PC-3 (cell line): Measurements from ENCODE around the gene ACR.
"Not testable (repeated sequence)": the region's sequence is repeated elsewhere in the genome, so short reads cannot be mapped to it uniquely, and the experiment has no call there.

Source experiments
- EZH2 ChIP-seq: fragments of 300-600 bp; sonication (generic); IDR thresholded peaks from one replicate; pipeline ENCODE4 v1.6.1; 2017; ENCODE audit warnings: antibody characterized with exemption, mild to moderate bottlenecking, low read length; ENCODE audit not compliant: unreplicated experiment
- EZH2phosphoT487 ChIP-seq: fragments of 300-600 bp; sonication (generic); IDR thresholded peaks from 2 replicates; pipeline ENCODE4 v1.6.1; 2018; ENCODE audit warnings: mild to moderate bottlenecking, antibody characterized with exemption, low read length, borderline replicate concordance
- TF ChIP-seq, protein P1 (sequence below): fragments of 300-600 bp; sonication (generic); conservative IDR thresholded peaks from 2 replicates; pipeline ENCODE4 v1.5.1; 2017; ENCODE audit warnings: antibody characterized with exemption, low read depth, mild to moderate bottlenecking, low read length

DNA sequence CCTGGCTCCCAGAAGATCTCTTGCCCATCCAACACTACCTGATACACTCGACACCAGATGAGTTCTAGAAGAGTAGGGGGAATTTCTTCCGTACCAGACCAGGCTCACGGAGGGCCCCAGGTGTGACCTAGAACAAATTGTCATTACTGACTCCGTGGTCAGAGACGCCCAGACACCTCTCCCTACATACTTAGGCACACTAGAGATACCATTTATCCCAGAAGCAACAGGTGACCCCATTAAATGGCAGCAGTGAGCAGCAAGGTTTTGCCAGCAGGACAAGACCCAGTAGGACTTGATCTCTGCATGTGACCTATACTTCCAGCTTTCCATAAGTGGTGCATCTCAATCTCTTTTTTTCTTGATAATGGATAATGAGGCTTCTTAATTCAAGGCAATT, 2.7 kb downstream of the ACR start:
- TF ChIP-seq, protein P1, sequence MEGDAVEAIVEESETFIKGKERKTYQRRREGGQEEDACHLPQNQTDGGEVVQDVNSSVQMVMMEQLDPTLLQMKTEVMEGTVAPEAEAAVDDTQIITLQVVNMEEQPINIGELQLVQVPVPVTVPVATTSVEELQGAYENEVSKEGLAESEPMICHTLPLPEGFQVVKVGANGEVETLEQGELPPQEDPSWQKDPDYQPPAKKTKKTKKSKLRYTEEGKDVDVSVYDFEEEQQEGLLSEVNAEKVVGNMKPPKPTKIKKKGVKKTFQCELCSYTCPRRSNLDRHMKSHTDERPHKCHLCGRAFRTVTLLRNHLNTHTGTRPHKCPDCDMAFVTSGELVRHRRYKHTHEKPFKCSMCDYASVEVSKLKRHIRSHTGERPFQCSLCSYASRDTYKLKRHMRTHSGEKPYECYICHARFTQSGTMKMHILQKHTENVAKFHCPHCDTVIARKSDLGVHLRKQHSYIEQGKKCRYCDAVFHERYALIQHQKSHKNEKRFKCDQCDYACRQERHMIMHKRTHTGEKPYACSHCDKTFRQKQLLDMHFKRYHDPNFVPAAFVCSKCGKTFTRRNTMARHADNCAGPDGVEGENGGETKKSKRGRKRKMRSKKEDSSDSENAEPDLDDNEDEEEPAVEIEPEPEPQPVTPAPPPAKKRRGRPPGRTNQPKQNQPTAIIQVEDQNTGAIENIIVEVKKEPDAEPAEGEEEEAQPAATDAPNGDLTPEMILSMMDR, result not testable (repeated sequence)
- not testable (repeated sequence) for TF ChIP-seq EZH2, EZH2phosphoT487
